Erythroblast (primary cell): ENCODE results near the gene MAN2A2.

Source experiments
- DNase-seq, 2 experiments: peaks; one replicate each; lab custom pipeline; 2025; lab: John Stamatoyannopoulos, UW
- GATA1 ChIP-seq: IDR thresholded peaks from 2 replicates; pipeline ENCODE4 v1.6.1; 2011; ENCODE audit warnings: low read depth, mild to moderate bottlenecking, control low read depth, low read length, moderate library complexity
- POLR2A ChIP-seq: IDR thresholded peaks from 2 replicates; pipeline ENCODE4 v1.6.1; 2011; ENCODE audit warnings: mild to moderate bottlenecking, low read length

The MAN2A2 gene

DNA sequence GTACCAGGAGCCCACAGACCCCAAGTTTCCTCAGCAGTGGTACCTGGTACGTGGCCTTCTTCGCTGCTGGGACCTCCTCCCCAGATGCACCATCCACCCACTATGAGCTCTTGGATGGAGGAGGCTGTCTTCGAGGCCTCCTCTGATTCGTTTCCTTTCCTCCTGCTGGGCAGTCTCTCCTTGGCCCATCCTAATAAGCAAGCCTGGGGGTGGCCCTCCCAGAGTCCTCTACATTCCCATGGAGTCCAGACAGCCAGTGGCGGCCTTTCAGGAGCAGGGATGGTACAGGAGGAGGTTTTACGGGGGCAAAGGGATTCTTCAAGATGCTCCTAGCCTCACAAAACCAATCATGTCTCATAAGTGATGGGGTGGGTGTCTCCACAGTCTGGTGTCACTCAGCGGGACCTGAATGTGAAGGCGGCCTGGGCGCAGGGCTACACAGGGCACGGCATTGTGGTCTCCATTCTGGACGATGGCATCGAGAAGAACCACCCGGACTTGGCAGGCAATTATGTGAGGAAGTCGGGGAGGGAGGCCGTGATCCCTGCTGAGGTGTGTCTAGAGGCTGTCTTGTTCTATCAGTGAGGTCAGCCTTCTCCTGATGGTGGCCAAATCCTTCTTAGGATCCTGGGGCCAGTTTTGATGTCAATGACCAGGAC, 26.5 kb upstream of the MAN2A2 start:
- DNase-seq, result no peak
- TF ChIP-seq POLR2A (no peak), GATA1 (no peak)

DNA sequence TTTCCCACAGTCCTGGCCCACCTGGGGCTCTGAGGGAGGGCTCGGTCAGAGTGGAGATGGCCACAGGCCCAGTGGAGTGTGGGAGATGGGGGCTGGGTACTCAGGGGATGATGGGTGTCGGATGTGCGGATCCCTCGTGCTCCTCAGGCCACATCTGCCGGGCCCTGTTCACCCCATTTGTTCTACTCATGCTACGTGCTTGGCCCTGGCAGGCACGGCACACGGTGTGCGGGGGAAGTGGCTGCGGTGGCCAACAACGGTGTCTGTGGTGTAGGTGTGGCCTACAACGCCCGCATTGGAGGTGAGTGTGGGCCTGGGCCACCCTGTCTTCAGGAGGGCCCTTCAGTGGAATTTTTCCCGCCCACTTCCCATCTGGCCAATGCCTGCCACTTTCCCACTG, 25.8 kb upstream of the MAN2A2 start:
- no peak for DNase-seq
- TF ChIP-seq POLR2A, result no peak
- TF ChIP-seq GATA1, result no peak

DNA sequence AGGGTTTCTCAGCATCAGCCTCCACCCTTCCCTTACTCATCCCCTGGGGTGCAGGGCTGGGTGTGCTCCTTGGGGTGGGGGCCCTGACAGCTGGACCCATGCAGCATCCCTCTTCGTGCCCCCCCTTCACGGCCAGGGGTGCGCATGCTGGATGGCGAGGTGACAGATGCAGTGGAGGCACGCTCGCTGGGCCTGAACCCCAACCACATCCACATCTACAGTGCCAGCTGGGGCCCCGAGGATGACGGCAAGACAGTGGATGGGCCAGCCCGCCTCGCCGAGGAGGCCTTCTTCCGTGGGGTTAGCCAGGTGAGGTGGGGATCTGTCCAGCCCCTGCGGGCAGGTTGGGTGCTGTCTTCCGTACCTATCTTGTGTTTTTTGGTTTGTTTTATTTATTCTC, 25.1 kb upstream of the MAN2A2 start:
- DNase-seq, result no peak
- no peak for TF ChIP-seq POLR2A
- no peak for TF ChIP-seq GATA1

DNA sequence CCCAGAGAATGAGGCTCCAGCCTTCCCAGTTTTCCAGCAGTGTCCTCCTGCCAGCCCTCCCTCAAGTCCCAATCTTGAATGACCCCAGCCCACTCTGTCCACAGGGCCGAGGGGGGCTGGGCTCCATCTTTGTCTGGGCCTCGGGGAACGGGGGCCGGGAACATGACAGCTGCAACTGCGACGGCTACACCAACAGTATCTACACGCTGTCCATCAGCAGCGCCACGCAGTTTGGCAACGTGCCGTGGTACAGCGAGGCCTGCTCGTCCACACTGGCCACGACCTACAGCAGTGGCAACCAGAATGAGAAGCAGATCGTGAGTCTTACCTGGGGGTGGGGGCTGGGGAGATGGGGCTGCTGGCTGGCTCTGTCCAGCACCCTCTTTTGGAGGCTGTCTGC, 24.4 kb upstream of the MAN2A2 start:
- DNase-seq, result no peak
- TF ChIP-seq GATA1 (no peak), POLR2A (no peak)

DNA sequence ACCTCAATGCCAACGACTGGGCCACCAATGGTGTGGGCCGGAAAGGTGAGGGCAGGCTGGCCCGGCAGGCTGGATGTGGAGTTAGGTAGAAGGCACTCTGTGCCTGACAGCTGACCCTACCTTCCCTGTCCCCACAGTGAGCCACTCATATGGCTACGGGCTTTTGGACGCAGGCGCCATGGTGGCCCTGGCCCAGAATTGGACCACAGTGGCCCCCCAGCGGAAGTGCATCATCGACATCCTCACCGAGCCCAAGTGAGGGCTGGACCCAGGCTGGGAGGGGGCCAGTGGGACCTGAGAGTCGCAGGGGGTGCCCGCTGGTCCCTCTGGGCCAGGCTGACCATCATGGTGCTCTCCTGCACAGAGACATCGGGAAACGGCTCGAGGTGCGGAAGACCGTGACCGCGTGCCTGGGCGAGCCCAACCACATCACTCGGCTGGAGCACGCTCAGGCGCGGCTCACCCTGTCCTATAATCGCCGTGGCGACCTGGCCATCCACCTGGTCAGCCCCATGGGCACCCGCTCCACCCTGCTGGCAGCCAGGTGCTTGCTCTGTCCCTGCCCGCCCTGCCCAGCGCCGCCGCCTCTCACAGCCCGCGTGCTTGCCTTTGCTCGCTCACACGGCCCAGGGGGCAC, 23.3 kb upstream of the MAN2A2 start:
- no peak for DNase-seq
- TF ChIP-seq GATA1 (no peak), POLR2A (no peak)

DNA sequence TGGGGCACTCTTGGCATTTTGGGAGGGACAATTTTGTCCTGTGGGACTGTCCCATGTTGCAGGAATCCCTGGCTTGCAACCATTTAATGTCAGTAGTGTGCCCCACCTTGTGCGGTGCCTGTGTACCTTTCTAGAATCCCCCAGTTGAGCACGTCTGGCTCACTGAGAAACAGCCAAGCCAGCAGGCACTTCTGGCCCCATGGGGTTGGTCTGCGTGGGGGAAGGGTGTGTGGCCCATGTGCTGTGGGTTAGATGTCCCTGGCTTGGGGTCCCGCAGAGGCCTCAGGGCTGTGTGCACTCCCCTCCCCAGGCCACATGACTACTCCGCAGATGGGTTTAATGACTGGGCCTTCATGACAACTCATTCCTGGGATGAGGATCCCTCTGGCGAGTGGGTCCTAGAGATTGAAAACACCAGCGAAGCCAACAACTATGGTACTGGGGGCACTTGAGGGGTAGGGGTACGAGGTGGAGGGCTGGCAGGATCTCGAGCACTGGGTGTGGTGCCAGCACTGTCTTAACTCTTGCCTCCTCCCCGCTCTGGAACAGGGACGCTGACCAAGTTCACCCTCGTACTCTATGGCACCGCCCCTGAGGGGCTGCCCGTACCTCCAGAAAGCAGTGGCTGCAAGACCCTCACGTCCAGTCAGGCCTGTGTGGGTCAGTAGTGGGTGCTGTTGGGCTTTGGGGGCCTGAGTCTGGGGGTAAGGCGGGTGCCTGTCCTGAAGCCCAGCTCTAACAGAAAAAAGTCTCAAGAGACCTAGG, 22.5 kb upstream of the MAN2A2 start:
- TF ChIP-seq POLR2A (no peak), GATA1 (no peak)
- no peak for DNase-seq

DNA sequence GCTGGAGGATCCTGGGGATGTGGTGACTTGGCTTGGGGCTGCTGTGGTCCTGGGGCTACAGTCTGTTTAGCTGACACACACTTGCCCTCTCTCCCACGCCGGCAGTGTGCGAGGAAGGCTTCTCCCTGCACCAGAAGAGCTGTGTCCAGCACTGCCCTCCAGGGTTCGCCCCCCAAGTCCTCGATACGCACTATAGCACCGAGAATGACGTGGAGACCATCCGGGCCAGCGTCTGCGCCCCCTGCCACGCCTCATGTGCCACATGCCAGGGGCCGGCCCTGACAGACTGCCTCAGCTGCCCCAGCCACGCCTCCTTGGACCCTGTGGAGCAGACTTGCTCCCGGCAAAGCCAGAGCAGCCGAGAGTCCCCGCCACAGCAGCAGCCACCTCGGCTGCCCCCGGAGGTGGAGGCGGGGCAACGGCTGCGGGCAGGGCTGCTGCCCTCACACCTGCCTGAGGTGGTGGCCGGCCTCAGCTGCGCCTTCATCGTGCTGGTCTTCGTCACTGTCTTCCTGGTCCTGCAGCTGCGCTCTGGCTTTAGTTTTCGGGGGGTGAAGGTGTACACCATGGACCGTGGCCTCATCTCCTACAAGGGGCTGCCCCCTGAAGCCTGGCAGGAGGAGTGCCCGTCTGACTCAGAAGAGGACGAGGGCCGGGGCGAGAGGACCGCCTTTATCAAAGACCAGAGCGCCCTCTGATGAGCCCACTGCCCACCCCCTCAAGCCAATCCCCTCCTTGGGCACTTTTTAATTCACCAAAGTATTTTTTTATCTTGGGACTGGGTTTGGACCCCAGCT, 21.7 kb upstream of the MAN2A2 start:
- no peak for TF ChIP-seq GATA1
- no peak for TF ChIP-seq POLR2A
- no peak for DNase-seq

DNA sequence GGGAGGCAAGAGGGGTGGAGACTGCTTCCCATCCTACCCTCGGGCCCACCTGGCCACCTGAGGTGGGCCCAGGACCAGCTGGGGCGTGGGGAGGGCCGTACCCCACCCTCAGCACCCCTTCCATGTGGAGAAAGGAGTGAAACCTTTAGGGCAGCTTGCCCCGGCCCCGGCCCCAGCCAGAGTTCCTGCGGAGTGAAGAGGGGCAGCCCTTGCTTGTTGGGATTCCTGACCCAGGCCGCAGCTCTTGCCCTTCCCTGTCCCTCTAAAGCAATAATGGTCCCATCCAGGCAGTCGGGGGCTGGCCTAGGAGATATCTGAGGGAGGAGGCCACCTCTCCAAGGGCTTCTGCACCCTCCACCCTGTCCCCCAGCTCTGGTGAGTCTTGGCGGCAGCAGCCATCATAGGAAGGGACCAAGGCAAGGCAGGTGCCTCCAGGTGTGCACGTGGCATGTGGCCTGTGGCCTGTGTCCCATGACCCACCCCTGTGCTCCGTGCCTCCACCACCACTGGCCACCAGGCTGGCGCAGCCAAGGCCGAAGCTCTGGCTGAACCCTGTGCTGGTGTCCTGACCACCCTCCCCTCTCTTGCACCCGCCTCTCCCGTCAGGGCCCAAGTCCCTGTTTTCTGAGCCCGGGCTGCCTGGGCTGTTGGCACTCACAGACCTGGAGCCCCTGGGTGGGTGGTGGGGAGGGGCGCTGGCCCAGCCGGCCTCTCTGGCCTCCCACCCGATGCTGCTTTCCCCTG, 21.0 kb upstream of the MAN2A2 start:
- DNase-seq, result no peak
- TF ChIP-seq POLR2A (no peak), GATA1 (no peak)

DNA sequence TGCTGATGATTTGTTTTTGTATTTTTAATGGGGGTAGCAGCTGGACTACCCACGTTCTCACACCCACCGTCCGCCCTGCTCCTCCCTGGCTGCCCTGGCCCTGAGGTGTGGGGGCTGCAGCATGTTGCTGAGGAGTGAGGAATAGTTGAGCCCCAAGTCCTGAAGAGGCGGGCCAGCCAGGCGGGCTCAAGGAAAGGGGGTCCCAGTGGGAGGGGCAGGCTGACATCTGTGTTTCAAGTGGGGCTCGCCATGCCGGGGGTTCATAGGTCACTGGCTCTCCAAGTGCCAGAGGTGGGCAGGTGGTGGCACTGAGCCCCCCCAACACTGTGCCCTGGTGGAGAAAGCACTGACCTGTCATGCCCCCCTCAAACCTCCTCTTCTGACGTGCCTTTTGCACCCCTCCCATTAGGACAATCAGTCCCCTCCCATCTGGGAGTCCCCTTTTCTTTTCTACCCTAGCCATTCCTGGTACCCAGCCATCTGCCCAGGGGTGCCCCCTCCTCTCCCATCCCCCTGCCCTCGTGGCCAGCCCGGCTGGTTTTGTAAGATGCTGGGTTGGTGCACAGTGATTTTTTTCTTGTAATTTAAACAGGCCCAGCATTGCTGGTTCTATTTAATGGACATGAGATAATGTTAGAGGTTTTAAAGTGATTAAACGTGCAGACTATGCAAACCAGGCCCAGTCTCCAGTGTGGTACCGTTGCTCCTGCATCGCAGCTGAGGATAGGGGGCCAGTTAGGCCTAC, 20.1 kb upstream of the MAN2A2 start:
- DNase-seq, result no peak

DNA sequence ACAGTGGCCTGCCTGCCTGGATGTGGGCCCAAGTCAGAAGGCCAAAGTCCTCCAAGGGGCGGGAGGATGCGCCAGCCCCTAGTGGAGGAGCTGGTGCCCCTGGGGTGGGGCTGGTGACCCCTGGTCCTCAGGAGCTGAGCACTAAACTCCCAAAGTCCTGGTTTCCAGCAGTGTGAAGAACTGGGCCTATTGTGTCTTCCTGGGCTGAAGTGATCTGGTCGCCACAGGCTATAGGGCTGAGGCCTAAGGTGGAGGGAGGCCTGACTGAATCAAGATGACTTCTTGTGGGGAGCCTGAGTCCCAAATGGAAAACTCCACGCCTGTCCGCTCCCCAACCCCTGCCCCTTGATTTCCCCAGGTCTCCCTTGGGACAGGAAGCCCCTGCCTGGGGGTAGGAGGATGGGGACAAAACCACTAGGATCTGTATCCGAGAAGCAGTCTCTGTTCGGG, 19.6 kb upstream of the MAN2A2 start:
- TF ChIP-seq POLR2A, result no peak
- no peak for TF ChIP-seq GATA1
- peak; percentile 27 to 47 for DNase-seq

More for the DNA sequence above, 20.1 kb upstream of the MAN2A2 start:
- TF ChIP-seq POLR2A (no peak), GATA1 (no peak)

DNA sequence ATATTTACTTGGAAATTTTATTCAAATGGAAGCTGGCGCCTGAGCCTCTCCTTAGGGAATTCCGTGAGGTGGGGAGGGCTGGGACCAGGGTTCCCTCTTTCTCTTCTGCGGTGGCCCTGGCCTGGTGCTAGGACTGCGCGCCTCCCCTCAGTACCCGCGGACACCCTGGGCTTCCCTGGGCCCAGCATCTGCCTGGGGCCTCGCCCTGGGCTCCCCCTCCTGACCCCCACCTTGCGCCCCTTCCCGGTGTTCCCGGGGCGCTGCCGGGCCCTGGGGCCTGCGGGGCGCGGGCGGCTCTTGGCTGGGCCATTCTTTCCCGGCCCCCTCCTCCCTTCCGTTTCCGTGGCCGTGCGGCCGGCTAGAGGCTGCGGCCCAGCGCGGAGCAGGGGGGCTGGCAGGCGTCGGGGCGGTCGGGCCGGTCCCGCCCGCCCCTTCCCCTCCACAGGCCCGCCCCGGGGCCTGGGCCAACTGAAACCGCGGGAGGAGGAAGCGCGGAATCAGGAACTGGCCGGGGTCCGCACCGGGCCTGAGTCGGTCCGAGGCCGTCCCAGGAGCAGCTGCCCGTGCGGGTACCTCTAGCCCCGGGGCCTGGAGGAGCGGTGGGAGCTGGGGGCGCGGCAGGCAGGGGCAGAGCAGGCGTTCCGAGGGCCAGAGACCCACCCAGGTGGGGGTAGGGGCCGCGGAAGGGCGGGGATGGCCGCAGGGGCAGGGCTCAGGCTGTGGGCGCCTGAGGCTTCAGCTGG, 19.0 kb upstream of the MAN2A2 start, which contains the start of gene FES:
TSS of gene FES (plus strand) at position 529 of the 743 bp plus-strand sequence. CDS start 542 bp downstream, outside the sequence.
- TF ChIP-seq GATA1 (no peak), POLR2A (no peak)
- DNase-seq, result peak; percentile 49 to 64

DNA sequence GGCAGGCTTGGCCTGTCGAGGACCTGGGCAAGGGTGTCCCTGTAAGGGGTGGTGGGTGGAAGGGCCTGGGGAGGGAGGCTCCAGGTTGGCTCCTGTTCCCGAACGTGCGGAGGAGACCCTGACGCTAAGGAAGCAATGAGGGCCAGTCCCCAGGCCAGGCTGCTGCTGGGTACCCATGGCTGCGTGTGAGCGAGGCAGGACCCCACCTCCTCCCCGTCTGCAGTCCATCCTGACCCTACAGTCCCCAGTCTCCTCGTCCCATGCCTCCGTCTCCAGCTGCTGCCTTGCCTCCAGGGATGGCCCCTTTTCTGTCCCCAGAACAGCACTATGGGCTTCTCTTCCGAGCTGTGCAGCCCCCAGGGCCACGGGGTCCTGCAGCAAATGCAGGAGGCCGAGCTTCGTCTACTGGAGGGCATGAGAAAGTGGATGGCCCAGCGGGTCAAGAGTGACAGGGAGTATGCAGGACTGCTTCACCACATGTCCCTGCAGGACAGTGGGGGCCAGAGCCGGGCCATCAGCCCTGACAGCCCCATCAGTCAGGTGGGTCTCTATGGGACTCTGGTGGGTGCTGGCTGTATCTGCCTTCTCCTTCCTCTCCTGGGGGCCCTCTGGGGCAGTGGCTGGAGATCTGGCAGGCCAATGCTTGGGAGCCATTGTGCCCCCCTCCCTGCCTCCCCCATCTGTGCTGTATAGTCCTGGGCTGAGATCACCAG, 18.2 kb upstream of the MAN2A2 start:
- TF ChIP-seq POLR2A (no peak), GATA1 (no peak)
- peak; percentile 49 to 59 for DNase-seq
